Parathyroid adenoma (tissue), 2 donors: Measurements from ENCODE around the gene PIGC.

Experiments used
- H2AFZ ChIP-seq: fragments of 300-600 bp; sonication (generic); one replicate; pipeline ENCODE4 v1.7.0; 2017; ENCODE audit warnings: antibody characterized with exemption, mild to moderate bottlenecking
- H3K27ac ChIP-seq: fragments of 300-600 bp; sonication (generic); one replicate; pipeline ENCODE4 v1.7.0; 2017
- H3K27me3 ChIP-seq: fragments of 300-600 bp; sonication (generic); one replicate; pipeline ENCODE4 v1.7.0; 2017; ENCODE audit warnings: low read length; ENCODE audit not compliant: control insufficient read depth, insufficient read depth
- H3K36me3 ChIP-seq: fragments of 300-600 bp; sonication (generic); one replicate; pipeline ENCODE4 v1.7.0; 2017; ENCODE audit warnings: low read length; ENCODE audit not compliant: control insufficient read depth, insufficient read depth
- H3K4me1 ChIP-seq: fragments of 300-600 bp; sonication (generic); one replicate; pipeline ENCODE4 v1.7.0; 2017; ENCODE audit warnings: control low read depth
- H3K4me2 ChIP-seq: fragments of 300-600 bp; sonication (generic); one replicate; pipeline ENCODE4 v1.7.0; 2017; ENCODE audit warnings: low read length
- H3K4me3 ChIP-seq: fragments of 300-600 bp; sonication (generic); one replicate; pipeline ENCODE4 v1.7.0; 2017; ENCODE audit warnings: low read depth, low read length
- H3K79me2 ChIP-seq: fragments of 300-600 bp; sonication (generic); one replicate; pipeline ENCODE4 v1.7.0; 2017; ENCODE audit warnings: control low read depth
- H3K9ac ChIP-seq: fragments of 300-600 bp; sonication (generic); one replicate; pipeline ENCODE4 v1.7.0; 2017; ENCODE audit warnings: mild to moderate bottlenecking
- H3K9me3 ChIP-seq: fragments of 300-600 bp; sonication (generic); one replicate; pipeline ENCODE4 v1.7.0; 2017; ENCODE audit warnings: low read length; ENCODE audit not compliant: control insufficient read depth
- TF ChIP-seq, protein P1 (sequence below): fragments of 300-600 bp; sonication (generic); IDR thresholded peaks from one replicate; pipeline ENCODE4 v1.7.0; 2017; ENCODE audit warnings: antibody characterized with exemption, mild to moderate bottlenecking
- donor health status: primary hyperparathyroidism.

Gene PIGC

DNA sequence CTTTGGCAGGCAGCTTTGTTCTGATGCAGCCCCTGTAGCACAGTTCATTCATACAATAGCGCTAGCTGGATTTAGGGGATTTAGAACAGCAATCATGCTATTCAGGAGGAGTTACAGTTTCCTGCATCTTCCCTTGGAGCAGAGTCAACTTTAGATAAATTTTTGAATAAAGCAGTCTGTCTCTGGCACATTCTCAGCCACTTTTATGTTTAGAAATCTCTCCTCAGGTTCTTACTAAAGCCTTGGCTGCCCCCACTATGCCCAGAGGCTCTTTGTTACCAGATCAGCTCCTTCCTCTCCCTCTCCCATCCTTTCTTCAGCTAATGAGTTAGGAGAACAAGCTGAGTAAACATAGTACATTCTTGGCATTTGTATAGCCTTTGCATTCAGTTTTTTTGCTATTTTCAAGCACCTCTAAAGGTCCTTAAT lies 17.0 kb upstream of the PIGC start:
- H2AFZ ChIP-seq: no peak overlapping the region
- H3K4me3 ChIP-seq: no peak overlapping the region
- H3K9ac ChIP-seq: no peak overlapping the region
- H3K4me2 ChIP-seq: no peak overlapping the region
- H3K27ac ChIP-seq: no peak overlapping the region
- no peaks in the 10 kb centered on the region for H3K9me3 ChIP-seq
- TF ChIP-seq, protein P1, sequence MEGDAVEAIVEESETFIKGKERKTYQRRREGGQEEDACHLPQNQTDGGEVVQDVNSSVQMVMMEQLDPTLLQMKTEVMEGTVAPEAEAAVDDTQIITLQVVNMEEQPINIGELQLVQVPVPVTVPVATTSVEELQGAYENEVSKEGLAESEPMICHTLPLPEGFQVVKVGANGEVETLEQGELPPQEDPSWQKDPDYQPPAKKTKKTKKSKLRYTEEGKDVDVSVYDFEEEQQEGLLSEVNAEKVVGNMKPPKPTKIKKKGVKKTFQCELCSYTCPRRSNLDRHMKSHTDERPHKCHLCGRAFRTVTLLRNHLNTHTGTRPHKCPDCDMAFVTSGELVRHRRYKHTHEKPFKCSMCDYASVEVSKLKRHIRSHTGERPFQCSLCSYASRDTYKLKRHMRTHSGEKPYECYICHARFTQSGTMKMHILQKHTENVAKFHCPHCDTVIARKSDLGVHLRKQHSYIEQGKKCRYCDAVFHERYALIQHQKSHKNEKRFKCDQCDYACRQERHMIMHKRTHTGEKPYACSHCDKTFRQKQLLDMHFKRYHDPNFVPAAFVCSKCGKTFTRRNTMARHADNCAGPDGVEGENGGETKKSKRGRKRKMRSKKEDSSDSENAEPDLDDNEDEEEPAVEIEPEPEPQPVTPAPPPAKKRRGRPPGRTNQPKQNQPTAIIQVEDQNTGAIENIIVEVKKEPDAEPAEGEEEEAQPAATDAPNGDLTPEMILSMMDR: no peak
- H3K36me3 ChIP-seq: no peaks in the 10 kb centered on the region
- no peaks in the 10 kb centered on the region for H3K4me1 ChIP-seq
- H3K27me3 ChIP-seq: no peaks in the 10 kb centered on the region
- H3K79me2 ChIP-seq: no peaks in the 10 kb centered on the region

DNA sequence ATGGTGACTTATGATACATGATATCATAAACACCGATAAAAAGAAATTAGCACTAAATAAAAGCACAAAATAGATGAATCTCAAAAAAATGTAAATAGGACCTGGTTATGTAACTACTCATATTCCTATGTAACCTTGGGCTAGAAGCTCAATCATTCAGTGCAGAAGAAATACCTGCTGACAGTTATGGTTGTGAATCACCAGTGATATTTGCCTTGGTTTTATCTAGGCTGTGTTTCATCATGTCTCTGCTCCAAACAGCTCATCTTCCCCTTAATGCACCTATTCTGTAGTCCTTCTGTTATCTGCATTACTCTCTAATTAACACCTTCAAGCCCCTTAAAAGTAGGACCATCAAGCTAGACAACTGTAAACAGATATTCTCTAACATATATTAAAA lies 16.3 kb upstream of the PIGC start:
- Histone ChIP-seq H3K36me3 (no peaks in the 10 kb centered on the region), H3K9ac (no peak overlapping the region), H3K9me3 (no peaks in the 10 kb centered on the region), H3K4me3 (no peak overlapping the region), H3K79me2 (no peaks in the 10 kb centered on the region), H3K4me2 (no peak overlapping the region), H3K4me1 (no peaks in the 10 kb centered on the region), H3K27ac (no peak overlapping the region), H3K27me3 (no peaks in the 10 kb centered on the region), H2AFZ (no peak overlapping the region)
- TF ChIP-seq, protein P1: no peak

DNA sequence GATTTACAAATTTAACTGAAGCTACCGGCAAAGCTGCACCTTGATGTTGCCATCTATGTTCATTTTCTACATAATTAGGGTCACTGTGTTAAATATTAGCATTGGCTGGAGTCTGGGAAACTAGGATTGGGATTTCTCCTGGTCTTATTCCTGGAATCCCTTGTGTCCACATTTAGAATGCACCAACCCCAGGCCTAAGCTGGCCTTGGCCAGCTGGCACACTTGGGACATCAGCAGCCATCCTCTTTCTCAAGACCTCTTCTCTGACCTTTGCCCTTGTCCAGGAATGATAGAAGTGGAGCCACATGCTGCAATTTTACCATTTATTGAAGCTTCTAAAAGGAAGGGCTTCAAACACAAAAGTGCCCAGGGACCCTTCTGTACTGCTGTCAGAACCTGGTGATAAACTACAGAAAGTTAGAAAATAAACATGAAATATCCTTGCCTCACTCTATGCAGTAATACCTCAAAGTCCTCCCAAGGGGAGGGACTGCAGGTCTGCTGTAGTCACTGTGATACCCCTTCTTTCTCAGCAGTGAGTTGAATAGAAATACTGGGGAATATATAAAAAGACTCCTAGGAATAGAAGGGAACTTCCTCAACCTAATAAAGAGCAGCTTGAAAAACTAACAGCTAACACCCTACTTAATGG lies 13.7 kb upstream of the PIGC start:
- Histone ChIP-seq H3K79me2 (no peaks in the 10 kb centered on the region), H3K4me3 (no peak overlapping the region), H3K4me2 (no peak overlapping the region), H3K9me3 (no peaks in the 10 kb centered on the region), H3K4me1 (no peaks in the 10 kb centered on the region), H3K9ac (no peak overlapping the region), H3K36me3 (no peaks in the 10 kb centered on the region), H3K27ac (no peak overlapping the region), H2AFZ (no peak overlapping the region), H3K27me3 (no peaks in the 10 kb centered on the region)
- TF ChIP-seq, protein P1: no peak

DNA sequence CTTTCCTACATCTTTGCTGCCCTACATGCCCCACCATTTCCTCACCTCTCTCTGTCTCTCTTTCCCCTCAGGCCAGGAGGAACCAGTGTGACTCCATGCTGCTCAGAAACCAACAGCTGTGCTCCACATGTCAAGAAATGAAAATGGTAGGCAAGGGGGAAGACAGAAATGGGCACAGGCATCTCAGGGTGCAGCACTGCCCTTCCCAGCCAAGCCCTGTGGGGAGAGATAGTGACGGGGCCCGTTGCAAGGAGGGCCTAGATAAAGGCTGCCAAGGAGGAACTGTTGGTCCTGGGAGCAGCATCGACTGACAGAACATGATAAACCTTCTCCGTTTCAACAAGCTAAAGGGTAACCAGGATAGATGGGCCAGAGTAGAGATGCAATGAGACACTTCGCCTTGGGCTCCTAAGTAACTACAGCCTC lies 12.5 kb upstream of the PIGC start:
- H3K4me1 ChIP-seq: peaks cover under 1% of the 10 kb centered on the region
- H3K79me2 ChIP-seq: no peaks in the 10 kb centered on the region
- H3K36me3 ChIP-seq: no peaks in the 10 kb centered on the region
- no peak overlapping the region for H3K9ac ChIP-seq
- no peak overlapping the region for H3K27ac ChIP-seq
- H3K9me3 ChIP-seq: no peaks in the 10 kb centered on the region
- no peak overlapping the region for H2AFZ ChIP-seq
- H3K4me2 ChIP-seq: no peak overlapping the region
- TF ChIP-seq, protein P1: no peak
- no peak overlapping the region for H3K4me3 ChIP-seq
- no peaks in the 10 kb centered on the region for H3K27me3 ChIP-seq

DNA sequence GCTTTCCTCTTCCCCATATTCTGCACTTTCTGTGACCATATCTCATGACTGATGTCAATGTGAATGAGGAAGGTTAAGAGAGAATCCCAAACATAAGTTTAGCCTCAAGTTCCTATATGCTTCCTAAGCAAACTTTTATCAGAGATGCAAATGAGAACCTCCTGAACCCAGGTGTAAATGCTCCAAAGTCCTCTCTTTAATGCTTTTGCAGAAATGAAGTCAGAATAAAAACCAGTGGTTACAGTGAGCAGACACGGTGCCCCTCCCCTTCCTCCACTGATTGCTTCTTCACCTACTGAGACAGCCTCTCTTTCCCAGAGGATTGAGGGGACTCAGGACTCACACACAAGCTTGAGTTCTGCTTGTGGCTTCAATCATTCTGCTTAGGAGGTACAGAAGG lies 11.6 kb upstream of the PIGC start:
- no peak overlapping the region for H3K9ac ChIP-seq
- no peaks in the 10 kb centered on the region for H3K36me3 ChIP-seq
- TF ChIP-seq, protein P1: no peak
- H3K9me3 ChIP-seq: no peaks in the 10 kb centered on the region
- H3K27ac ChIP-seq: no peak overlapping the region
- no peak overlapping the region for H3K4me2 ChIP-seq
- no peaks in the 10 kb centered on the region for H3K79me2 ChIP-seq
- H3K4me1 ChIP-seq: peaks cover 9% of the 10 kb centered on the region
- no peak overlapping the region for H2AFZ ChIP-seq
- H3K4me3 ChIP-seq: no peak overlapping the region
- no peaks in the 10 kb centered on the region for H3K27me3 ChIP-seq
